ENCODE results near the gene LAMA3.

LAMA3 gene

DNA sequence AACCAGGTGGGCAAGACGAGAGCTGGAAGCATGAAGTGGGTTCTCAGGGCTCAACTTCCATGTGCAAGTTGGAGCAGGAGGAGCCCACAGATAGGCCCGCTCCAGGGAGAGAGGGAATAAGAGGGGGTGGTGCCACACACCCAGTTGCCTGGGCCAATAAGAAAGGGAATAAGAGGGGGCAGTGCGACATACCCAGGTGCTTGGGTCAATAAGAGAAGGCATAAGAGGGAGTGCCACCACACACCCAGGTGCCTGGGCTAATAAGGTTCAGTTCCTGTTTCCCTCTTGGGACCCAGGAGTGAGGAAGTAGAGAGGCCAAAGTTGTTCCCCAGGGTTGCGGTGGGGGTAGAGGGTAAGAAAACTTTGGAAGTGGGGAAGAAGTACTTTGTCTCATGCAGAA is 127.5 kb downstream of the LAMA3 start:
- TF ChIP-seq, protein P1, sequence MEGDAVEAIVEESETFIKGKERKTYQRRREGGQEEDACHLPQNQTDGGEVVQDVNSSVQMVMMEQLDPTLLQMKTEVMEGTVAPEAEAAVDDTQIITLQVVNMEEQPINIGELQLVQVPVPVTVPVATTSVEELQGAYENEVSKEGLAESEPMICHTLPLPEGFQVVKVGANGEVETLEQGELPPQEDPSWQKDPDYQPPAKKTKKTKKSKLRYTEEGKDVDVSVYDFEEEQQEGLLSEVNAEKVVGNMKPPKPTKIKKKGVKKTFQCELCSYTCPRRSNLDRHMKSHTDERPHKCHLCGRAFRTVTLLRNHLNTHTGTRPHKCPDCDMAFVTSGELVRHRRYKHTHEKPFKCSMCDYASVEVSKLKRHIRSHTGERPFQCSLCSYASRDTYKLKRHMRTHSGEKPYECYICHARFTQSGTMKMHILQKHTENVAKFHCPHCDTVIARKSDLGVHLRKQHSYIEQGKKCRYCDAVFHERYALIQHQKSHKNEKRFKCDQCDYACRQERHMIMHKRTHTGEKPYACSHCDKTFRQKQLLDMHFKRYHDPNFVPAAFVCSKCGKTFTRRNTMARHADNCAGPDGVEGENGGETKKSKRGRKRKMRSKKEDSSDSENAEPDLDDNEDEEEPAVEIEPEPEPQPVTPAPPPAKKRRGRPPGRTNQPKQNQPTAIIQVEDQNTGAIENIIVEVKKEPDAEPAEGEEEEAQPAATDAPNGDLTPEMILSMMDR (IDR thresholded peaks at IDR 0.05; ENCODE audit: borderline replicate concordance, control extremely low read depth, extremely low read depth, insufficient read depth, missing control alignments), result no peak
- in situ Hi-C loops (cut with MboI; ENCODE audit: low sequenced_read_pairs, unreplicated experiment), result no loop called here

DNA sequence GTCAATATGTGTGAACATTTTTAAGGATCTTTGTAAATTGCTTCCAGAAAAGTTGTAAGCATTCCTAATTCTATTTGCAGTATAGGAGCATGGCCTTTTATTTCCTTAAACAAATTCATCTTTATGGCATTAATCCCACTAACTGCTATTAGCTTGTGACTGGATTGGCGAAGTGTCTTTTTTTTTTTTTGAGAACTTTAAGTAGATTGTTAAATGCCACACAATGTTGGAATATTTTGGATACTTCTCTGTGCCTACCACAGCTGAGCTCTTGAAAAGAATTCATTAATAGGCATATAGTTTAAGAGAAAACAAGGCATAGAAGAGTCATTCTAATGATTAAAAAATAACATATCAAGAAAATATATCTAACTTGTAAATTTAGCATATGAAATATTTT is 129.7 kb downstream of the LAMA3 start:
- no peak for DNase-seq (ENCODE audit: low spot score)
- in situ Hi-C loops (cut with MboI; ENCODE audit: low sequenced_read_pairs, unreplicated experiment), result no loop called here
- TF ChIP-seq, protein P1 (IDR thresholded peaks at IDR 0.05; ENCODE audit: borderline replicate concordance, control extremely low read depth, extremely low read depth, insufficient read depth, missing control alignments), result no peak

More for the DNA sequence above, 127.5 kb downstream of the LAMA3 start:
- DNase-seq (ENCODE audit: low spot score), result no peak

DNA sequence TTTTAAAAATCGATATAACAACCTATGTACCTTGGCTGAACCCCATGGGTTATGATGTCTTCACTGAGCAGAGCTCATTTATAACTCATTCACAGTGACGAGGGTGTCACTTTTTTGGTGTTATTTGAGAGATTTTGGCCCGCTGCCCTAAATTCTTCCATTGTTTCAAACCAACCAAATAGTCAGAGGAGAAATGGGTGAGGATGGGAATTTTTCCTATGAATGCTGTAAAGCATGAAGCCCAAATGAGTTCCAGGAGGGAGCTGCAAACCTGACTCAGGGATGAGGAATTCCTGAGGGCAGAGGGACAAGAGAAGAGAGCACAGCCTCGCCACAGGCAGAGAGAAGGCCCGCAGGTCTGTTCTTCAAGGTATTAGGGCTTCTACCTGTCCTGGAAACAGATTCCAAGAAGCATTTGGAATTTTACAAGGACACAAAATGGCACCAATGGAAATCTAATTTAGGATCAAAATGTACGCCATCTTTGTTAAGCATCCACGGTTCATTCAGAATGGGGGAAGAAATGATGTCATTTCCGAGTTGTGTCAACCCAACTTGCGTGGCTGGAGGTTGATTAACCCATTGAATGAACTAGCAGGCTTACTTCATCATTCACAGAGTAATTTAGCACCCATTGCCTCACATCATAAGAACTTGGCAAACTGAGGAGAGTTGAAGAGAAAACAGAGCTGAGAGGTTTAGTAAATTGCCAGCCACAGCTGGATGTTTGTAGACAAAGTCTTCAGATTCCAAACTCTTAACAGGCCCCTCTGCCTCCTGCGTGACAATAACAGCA is 133.5 kb downstream of the LAMA3 start:
- in situ Hi-C loops (cut with MboI; ENCODE audit: low sequenced_read_pairs, unreplicated experiment), result loop anchor here (10.0 kb wide), 1 partner anchor 292 kb away; no protein-coding TSS in a partner anchor
- no peak for DNase-seq (ENCODE audit: low spot score)
- TF ChIP-seq, protein P1 (IDR thresholded peaks at IDR 0.05; ENCODE audit: borderline replicate concordance, control extremely low read depth, extremely low read depth, insufficient read depth, missing control alignments), result no peak

DNA sequence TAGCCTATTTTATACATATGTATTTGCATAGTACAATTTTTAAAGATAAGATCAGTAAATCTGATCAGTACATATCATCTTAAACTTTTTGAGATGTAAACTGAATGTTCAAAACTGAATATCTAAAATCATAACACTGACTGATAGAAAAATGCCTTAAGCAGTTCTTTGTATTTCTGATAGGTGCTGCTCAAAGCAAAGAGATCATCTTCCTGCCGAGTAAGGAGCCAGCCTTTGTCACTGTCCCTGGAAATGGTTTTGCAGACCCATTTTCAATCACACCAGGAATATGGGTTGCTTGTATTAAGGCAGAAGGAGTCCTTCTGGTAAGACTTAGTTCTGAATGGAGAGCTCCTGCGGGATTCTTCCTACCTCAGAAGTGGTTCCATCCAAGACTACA is 135.0 kb downstream of the LAMA3 start:
- no peak for DNase-seq (ENCODE audit: low spot score)
- in situ Hi-C loops (cut with MboI; ENCODE audit: low sequenced_read_pairs, unreplicated experiment), result loop anchor here (10.0 kb wide), 1 partner anchor 291 kb away; no protein-coding TSS in a partner anchor
- TF ChIP-seq, protein P1 (IDR thresholded peaks at IDR 0.05; ENCODE audit: borderline replicate concordance, control extremely low read depth, extremely low read depth, insufficient read depth, missing control alignments), result no peak

DNA sequence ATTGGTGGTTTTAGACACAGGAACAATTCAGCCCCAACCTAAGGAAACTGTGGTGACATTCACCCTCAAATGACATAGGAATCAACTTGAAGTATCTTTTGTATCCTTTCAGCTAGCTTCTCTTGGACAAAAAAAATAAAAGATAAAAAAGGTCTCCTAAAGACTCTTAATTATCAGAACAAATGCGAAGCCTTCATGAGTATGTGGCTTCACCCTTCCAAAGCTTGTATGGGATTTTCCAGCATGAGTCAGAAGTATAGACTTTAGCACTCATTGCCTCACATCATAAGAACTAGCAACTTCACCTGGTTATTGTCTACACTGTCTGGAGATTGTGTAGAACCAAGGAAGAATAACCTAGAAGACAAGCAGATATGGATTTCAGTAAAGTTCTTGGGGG is 135.4 kb downstream of the LAMA3 start:
- TF ChIP-seq, protein P1 (IDR thresholded peaks at IDR 0.05; ENCODE audit: borderline replicate concordance, control extremely low read depth, extremely low read depth, insufficient read depth, missing control alignments), result no peak
- in situ Hi-C loops (cut with MboI; ENCODE audit: low sequenced_read_pairs, unreplicated experiment), result loop anchor here (10.0 kb wide), 1 partner anchor 290 kb away; no protein-coding TSS in a partner anchor
- no peak for DNase-seq (ENCODE audit: low spot score)

DNA sequence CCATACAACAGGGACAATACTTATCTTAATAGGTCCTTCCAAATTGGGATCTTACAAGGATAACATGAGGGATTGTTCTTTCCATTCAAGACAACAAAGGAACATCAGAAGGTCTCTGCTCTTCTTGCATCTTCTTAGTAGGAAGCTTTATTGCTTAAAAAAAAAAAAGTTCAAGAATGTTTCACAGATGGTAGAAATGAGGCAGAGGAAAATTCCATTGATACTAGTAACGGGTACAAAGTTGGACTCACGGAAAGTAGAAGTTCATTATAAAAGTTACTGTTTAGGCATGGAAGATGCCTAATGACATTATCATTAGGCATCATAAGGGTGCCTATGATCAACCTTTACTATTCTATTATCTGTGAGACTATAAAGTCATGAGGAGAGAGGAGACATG is 136.2 kb downstream of the LAMA3 start:
- no peak for DNase-seq (ENCODE audit: low spot score)
- in situ Hi-C loops (cut with MboI; ENCODE audit: low sequenced_read_pairs, unreplicated experiment), result loop anchor here (10.0 kb wide), 1 partner anchor 289 kb away; no protein-coding TSS in a partner anchor
- TF ChIP-seq, protein P1 (IDR thresholded peaks at IDR 0.05; ENCODE audit: borderline replicate concordance, control extremely low read depth, extremely low read depth, insufficient read depth, missing control alignments), result no peak
